ENCODE measurements around the gene PTTG1.
A peak's percentile ranks its signal among the peaks of the same experiment; 100 is the strongest.
"Not testable (repeated sequence)": the region's sequence is repeated elsewhere in the genome, so short reads cannot be mapped to it uniquely, and the experiment has no call there.

Gene PTTG1

DNA sequence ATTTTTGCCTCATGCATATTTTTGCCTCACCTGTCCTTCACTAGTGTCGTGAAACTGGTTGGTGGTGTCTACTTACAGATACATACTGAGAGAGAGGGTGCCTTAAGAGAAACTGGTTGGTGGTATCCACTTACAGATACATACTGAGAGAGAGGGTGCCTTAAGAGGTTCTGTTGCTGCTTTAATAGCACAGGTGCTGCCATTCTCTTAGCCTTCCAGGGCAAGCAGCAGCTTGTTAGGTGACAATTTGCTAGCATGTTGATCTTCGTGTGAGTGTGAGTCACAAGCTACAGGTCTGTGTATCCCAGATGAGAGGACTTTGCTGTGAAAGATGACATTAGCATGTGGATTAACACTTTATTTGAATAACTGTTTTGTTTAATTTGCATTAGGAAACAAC, 1.4 kb downstream of the PTTG1 start:
- no peak for DNase-seq (ENCODE audit: low read depth in 2 of 2)

DNA sequence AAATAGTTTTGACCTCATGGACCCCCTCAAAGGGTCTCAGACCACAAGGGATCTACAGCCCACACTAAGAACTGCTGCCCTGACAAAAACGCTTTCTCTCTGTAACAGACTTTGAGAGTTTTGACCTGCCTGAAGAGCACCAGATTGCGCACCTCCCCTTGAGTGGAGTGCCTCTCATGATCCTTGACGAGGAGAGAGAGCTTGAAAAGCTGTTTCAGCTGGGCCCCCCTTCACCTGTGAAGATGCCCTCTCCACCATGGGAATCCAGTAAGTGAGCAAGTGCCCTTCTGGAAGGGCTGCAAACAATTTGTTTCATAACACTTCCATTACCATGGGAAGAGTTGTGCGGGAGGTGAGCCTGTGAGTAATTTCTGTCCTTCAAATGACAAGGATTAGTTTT, 6.0 kb downstream of the PTTG1 start:
- DNase-seq (ENCODE audit: low read depth in 2 of 2): no peak

DNA sequence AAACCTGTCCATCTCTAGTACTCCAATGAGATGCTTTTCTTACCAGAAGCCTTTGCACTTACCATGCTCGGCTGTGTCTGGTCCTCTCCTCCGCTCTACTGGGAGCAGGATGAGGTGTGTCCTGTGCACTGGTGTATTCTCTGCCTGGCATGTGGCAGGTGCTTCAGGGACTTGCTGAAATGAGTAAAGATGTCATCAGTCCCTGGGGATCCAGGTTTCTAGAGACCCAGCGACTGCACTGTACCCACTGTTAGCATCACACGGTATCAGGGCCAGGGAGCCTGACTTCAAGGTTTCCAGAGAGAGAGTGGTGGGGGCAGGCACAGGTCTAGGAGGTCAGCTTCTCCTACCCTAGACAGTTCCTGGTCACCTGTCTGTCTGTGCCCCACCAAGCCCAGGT, 10.5 kb downstream of the PTTG1 start:
- DNase-seq (ENCODE audit: low read depth in 2 of 2): no peak

GRCh38 chr5:160432787-160433186, 11.1 kb downstream of the PTTG1 start:
- no peak for DNase-seq (ENCODE audit: low read depth in 2 of 2)

DNA sequence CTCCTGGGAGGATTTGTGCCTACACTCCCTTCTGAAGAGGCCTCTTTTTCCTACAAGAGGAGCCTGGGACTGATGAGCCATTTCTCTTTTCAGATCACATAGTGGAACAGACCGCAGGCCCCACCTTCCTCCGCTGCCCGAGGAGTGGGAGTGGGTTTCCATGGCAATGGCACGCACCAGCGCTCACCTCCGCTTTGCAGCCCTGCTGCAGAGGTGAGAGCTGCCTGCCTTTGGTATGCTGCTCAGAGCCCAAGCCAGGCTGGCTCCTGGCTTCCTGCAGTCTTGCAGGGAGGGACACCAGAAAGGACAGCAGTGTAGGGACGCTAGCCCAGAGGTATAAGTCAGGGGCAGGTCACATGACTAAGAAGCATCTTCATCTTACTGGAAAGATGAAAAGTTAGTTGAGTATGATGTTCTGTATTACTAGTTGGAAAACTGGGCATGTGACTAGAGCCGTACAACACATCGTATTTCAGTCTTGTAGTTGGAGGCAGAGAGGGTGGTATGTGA, 12.4 kb downstream of the PTTG1 start:
- no peak for DNase-seq (ENCODE audit: low read depth in 2 of 2)

- DNase-seq (ENCODE audit: low read depth in 2 of 2): no peak
Measured at GRCh38 chr5:160435532-160435931, 13.9 kb downstream of the PTTG1 start.

GRCh38 chr5:160436017-160436416, 14.4 kb downstream of the PTTG1 start:
- DNase-seq (ENCODE audit: low read depth in 2 of 2): no peak

DNA sequence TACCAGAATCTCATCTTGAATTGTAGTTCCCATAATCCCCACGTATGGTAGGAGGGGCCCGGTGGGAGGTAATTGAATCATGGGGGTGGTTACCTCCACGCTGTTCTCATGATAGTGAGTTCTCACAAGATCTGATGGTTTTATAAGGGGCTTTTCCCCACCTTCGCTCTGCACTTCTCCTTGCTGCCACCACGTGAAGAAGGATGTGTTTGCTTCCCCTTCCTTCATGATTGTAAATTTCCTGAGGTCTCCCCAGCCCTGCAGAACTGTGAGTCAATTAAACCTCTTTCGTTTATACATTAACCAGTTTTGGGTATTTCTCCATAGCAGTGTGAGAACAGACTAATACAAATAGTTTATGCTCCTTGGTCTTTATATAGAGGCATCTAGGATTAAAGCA, 15.0 kb downstream of the PTTG1 start:
- not testable (repeated sequence) for DNase-seq (ENCODE audit: low read depth in 2 of 2)

GRCh38 chr5:160437271-160437670, 15.6 kb downstream of the PTTG1 start:
- no peak for DNase-seq (ENCODE audit: low read depth in 2 of 2)

GRCh38 chr5:160438316-160439204, 16.9 kb downstream of the PTTG1 start:
- peak; percentile 23 to 36 for DNase-seq (ENCODE audit: low read depth in 2 of 2)

DNA sequence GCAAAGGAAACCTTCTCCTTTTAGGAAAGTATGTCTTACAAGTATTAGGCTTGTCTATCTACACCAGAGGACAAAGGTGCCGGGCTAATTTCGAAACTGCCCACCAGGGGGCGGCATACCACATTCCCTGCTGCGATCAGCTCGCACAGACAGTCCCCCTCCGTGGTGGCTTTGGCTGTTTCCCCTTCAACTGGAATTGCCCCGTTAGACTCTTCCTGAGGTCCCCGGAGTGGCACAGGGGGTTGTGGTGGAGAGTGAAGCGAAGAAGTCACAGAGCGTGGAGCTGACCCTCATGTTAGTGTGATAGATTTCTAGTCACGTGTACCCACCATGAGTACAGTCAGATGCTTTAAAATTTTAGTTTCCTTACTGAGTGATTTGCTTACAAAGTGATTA, 17.5 kb downstream of the PTTG1 start:
- peak; percentile 74 to 86 for DNase-seq (ENCODE audit: low read depth in 2 of 2)

DNA sequence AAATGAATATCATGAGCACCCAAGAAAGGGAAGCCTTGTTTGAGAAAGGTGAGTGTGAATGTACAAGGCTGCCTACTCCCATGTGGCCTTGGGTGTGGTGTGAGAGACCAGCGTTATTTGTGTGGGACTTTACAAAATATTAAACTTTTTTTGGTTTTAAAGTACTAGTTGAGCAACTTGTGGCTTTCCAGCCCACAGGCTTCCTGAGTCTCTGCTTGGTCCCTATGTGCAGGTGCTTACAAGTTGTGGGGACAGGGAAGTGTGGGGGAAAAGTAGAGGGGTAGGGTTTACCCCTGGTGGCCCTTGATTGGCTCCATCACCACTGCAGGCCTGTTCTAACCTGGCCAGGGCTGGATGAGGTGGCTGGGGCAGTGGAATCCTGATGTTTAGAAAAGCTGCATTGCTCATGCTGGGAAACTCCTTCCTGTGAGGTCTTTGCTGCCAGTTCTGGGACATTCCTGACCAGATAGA, 19.7 kb downstream of the PTTG1 start:
- DNase-seq (ENCODE audit: low read depth in 2 of 2): no peak

DNA sequence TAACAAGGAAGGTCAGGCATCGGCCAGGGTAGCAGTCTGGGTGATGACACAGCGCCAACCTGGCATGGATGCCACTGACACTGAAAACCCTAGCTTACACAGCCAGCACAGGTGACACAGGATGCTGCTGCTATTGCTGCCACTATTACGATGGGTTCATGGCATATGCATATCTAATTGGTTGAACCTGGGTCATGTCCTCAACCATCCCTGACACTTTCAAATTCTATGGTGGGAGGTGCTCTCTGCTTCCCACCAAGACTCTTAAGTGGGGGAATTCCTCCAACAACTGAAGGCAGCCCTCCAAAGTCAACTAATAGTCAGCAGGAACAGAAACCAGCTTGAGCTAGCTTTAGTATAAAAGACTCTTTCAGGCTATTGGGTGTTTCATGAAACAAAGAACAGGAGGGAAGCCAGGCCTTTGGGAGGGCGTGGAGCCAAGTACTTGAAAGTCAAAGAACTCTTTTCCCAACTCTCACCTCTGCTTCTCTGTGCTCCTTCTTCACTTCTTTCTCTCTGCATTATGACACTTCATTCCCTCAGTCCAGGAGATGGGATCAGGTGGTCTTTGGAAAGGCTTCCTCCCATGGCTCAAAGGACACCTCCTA, 21.3 kb downstream of the PTTG1 start:
- no peak for DNase-seq (ENCODE audit: low read depth in 2 of 2)

GRCh38 chr5:160444407-160444806, 22.8 kb downstream of the PTTG1 start:
- no peak for DNase-seq (ENCODE audit: low read depth in 2 of 2)

DNA sequence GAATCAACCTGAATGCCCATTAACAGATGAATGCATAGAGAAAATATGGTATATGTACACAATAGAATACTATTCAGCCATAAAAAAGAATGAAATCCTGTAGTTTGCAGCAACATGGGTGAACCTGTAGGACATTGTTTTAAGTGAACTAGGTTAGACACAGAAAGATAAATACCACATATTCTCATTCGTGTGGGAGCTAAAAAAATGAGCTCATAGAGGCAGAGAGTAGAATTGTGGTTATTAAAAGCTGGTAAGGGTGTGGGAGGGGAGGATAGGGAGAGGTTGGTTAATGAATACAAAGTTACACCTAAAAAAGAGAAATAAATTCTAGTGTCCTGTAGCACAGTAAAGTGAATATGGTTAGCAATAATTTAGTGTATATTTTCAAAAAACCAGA, 23.5 kb downstream of the PTTG1 start:
- DNase-seq (ENCODE audit: low read depth in 2 of 2): no peak

DNA sequence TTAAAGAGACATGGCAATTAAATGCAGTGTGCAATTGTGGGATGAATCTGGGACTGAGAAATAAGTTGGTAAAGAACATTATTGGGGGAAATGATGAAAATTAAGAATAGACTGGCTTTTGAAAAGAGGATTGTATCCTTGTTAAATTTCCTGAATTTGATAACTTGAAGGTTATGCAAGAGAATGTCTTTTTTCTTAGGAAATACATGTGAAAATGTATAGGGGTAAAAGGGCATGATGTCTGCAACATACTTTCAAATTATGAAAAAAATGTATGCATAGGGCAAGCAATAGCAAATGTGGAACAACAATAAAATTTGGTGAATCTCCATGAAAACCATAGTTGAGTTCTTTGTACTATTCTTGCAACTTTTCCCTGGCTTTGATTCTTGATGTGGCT, 24.1 kb downstream of the PTTG1 start:
- DNase-seq (ENCODE audit: low read depth in 2 of 2): no peak

DNA sequence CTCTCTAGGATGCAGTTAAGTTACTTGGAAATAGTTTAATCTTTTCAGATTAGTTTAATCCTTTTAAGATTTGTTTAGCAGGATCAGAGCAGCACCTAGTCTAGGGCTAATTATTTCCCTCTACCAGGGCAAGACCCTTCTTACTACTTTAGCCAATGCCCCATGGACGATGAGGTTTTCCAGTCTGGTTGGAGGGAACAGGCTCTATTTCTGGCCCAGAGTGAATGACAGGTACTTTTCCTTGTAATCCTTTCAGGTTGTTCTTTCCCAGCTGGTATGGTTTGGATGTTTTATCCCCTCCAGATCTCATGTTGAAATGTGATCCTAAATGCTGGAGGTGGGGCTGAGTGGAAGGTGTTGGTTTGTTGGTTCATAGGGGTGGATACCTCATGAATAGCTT, 27.2 kb downstream of the PTTG1 start:
- DNase-seq (ENCODE audit: low read depth in 2 of 2): no peak

DNA sequence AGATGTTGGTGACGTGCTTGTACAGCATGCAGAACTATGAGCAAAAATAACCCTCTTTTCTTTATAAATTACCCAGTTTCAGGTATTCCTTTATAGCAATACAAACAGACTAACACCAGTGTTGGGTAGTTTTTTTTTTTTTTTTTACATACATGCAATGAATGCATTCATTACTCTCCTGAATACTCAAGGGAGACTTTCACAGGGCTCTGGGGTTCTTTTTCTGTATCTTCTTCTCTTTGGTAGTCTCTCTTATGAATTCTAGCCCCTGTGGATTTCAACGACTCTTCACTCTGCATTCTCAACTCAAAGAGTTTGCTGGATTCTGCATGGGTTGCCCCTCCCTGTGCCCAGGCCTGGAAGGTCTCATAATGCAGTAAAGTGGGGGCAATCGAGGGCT, 27.8 kb downstream of the PTTG1 start:
- no peak for DNase-seq (ENCODE audit: low read depth in 2 of 2)

- DNase-seq (ENCODE audit: low read depth in 2 of 2): no peak
Measured at GRCh38 chr5:160450164-160450932, 28.7 kb downstream of the PTTG1 start.

GRCh38 chr5:160451281-160451680, 29.6 kb downstream of the PTTG1 start:
- DNase-seq (ENCODE audit: low read depth in 2 of 2): no peak

- no peak for DNase-seq (ENCODE audit: low read depth in 2 of 2)
Measured at GRCh38 chr5:160452036-160452435, 30.4 kb downstream of the PTTG1 start.

DNA sequence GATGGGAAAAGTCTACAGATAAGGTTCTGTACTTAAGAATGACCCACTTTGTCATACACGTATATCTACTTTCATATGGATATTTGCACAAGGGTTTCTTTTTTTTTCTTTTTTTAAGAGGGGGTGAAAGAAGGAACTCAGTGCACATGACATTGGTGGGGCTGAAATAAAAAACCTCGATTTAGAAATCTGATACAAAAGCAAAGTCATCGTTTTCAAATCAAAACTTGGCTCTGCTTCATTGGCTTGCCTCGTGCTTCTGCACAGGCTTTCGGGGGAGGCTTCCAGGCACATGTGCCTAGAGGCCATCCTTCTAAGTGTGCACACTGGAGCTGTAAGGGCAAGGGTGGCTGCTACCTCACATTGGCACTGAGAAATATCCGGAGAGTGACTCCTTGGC, 31.1 kb downstream of the PTTG1 start:
- DNase-seq (ENCODE audit: low read depth in 2 of 2): no peak
